Measurements from ENCODE around the gene ZCCHC14. TPM values are rescaled to one million over a fixed set of nuclear protein-coding genes. Genes with fewer than 3 reads are reported as not detected.

The ZCCHC14 gene
- total and polyA plus RNA-seq, 4 donors = 7.4 to 31.1 (median 19.3) TPM

DNA sequence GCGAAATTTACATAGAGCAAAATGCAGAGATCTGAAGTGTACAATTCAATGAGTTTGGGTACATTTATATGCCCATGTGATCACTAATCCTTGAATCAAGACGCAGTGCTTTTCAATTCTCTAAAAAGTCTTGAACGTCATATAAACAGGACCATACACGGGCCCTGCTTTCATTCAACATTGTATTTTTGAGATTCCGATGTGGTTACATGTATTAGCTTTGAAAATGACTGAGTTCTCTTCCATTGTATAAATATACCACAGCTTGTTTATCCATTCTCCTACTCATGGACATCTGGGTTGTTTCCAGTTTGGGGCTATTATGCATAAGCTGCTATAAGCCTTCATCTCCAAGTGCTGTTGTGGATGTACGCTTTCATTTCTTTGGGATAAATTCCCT lies 45.5 kb downstream of the ZCCHC14 start:
- Histone ChIP-seq H3K36me3 (ENCODE audit: control insufficient read depth in 4 of 4, insufficient read depth in 4 of 4, low read length in 4 of 4) (peaks cover 0 to 31% (median 20%) of the 10 kb centered on the region in 4 donors), H3K4me1 (ENCODE audit: control insufficient read depth in 5 of 5, insufficient read depth in 5 of 5, low read length in 5 of 5) (peaks cover 0 to 3% (median 0%) of the 10 kb centered on the region in 5 donors), H3K9ac (ENCODE audit: insufficient read depth in 1 of 2, low read length in 2 of 2) (no peak overlapping the region), H3K27me3 (ENCODE audit: control insufficient read depth in 3 of 3, insufficient read depth in 3 of 3, low read length in 2 of 3) (no peaks in the 10 kb centered on the region), H3K9me3 (ENCODE audit: control insufficient read depth in 4 of 4, insufficient read depth in 3 of 4, low read length in 3 of 4) (peaks cover 0 to 3% (median under 1%) of the 10 kb centered on the region in 4 donors), H3K4me3 (no peak overlapping the region), H3K27ac (ENCODE audit: low read depth in 1 of 2, low read length in 1 of 2) (no peak overlapping the region)
- TF ChIP-seq, protein P1, sequence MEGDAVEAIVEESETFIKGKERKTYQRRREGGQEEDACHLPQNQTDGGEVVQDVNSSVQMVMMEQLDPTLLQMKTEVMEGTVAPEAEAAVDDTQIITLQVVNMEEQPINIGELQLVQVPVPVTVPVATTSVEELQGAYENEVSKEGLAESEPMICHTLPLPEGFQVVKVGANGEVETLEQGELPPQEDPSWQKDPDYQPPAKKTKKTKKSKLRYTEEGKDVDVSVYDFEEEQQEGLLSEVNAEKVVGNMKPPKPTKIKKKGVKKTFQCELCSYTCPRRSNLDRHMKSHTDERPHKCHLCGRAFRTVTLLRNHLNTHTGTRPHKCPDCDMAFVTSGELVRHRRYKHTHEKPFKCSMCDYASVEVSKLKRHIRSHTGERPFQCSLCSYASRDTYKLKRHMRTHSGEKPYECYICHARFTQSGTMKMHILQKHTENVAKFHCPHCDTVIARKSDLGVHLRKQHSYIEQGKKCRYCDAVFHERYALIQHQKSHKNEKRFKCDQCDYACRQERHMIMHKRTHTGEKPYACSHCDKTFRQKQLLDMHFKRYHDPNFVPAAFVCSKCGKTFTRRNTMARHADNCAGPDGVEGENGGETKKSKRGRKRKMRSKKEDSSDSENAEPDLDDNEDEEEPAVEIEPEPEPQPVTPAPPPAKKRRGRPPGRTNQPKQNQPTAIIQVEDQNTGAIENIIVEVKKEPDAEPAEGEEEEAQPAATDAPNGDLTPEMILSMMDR (IDR thresholded peaks at IDR 0.05; ENCODE audit: control extremely low read depth, extremely low read depth) = no peak
- ATAC-seq (ENCODE audit: insufficient read depth, low FRiP score) = no peak
- peak in 2 of 3 donors; percentile 49 to 74 for DNase-seq
- WGBS, 2 donors = 82 to 86% methylated on average over 6 of the region's 6 CpGs

- DNase-seq = no peak
- peaks cover 0 to 28% (median 18%) of the 10 kb centered on the region in 4 donors for H3K36me3 ChIP-seq (ENCODE audit: control insufficient read depth in 4 of 4, insufficient read depth in 4 of 4, low read length in 4 of 4)
- peaks cover 0 to 3% (median under 1%) of the 10 kb centered on the region in 4 donors for H3K9me3 ChIP-seq (ENCODE audit: control insufficient read depth in 4 of 4, insufficient read depth in 3 of 4, low read length in 3 of 4)
- H3K27ac ChIP-seq (ENCODE audit: low read depth in 1 of 2, low read length in 1 of 2) = no peak overlapping the region
- peaks cover 0 to 3% (median 0%) of the 10 kb centered on the region in 5 donors for H3K4me1 ChIP-seq (ENCODE audit: control insufficient read depth in 5 of 5, insufficient read depth in 5 of 5, low read length in 5 of 5)
- no peaks in the 10 kb centered on the region for H3K27me3 ChIP-seq (ENCODE audit: control insufficient read depth in 3 of 3, insufficient read depth in 3 of 3, low read length in 2 of 3)
- 95 to 97% methylated on average over 7 of the region's 7 CpGs for WGBS, 2 donors
- TF ChIP-seq, protein P1 (IDR thresholded peaks at IDR 0.05; ENCODE audit: control extremely low read depth, extremely low read depth) = no peak
- H3K9ac ChIP-seq (ENCODE audit: insufficient read depth in 1 of 2, low read length in 2 of 2) = no peak overlapping the region
- ATAC-seq (ENCODE audit: insufficient read depth, low FRiP score) = no peak
- H3K4me3 ChIP-seq = no peak overlapping the region
Observed at GRCh38 chr16:87446479-87446878, 46.3 kb downstream of the ZCCHC14 start.

DNA sequence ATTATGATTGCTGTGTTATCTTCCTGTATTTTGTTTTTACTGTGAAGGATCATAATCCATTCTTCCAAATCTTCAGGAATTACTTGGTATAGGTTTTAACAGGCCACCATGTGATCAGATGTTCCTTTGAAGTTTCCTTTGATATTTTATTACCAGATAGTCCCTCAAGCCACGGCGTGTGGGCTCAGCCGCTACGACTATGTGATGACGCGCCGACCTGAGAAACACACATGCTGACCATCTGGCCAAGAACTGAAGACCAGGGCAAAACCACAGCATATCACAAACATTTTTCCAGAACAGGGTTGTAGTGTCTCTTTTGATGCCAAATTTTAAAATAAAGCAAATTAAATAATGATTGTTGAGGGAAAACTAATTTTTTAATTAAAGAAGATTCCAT lies 47.3 kb downstream of the ZCCHC14 start:
- H3K36me3 ChIP-seq (ENCODE audit: control insufficient read depth in 4 of 4, insufficient read depth in 4 of 4, low read length in 4 of 4) = peaks cover 0 to 28% (median 18%) of the 10 kb centered on the region in 4 donors
- TF ChIP-seq, protein P1 (IDR thresholded peaks at IDR 0.05; ENCODE audit: control extremely low read depth, extremely low read depth) = no peak
- H3K4me1 ChIP-seq (ENCODE audit: control insufficient read depth in 5 of 5, insufficient read depth in 5 of 5, low read length in 5 of 5) = peaks cover 0 to 1% (median 0%) of the 10 kb centered on the region in 5 donors
- no peak overlapping the region for H3K4me3 ChIP-seq
- WGBS, 2 donors = 94 to 97% methylated on average over 7 of the region's 7 CpGs
- H3K9me3 ChIP-seq (ENCODE audit: control insufficient read depth in 4 of 4, insufficient read depth in 3 of 4, low read length in 3 of 4) = peaks cover 0 to 3% (median under 1%) of the 10 kb centered on the region in 4 donors
- no peak for DNase-seq
- no peak for ATAC-seq (ENCODE audit: insufficient read depth, low FRiP score)
- H3K9ac ChIP-seq (ENCODE audit: insufficient read depth in 1 of 2, low read length in 2 of 2) = no peak overlapping the region
- H3K27me3 ChIP-seq (ENCODE audit: control insufficient read depth in 3 of 3, insufficient read depth in 3 of 3, low read length in 2 of 3) = no peaks in the 10 kb centered on the region
- no peak overlapping the region for H3K27ac ChIP-seq (ENCODE audit: low read depth in 1 of 2, low read length in 1 of 2)

DNA sequence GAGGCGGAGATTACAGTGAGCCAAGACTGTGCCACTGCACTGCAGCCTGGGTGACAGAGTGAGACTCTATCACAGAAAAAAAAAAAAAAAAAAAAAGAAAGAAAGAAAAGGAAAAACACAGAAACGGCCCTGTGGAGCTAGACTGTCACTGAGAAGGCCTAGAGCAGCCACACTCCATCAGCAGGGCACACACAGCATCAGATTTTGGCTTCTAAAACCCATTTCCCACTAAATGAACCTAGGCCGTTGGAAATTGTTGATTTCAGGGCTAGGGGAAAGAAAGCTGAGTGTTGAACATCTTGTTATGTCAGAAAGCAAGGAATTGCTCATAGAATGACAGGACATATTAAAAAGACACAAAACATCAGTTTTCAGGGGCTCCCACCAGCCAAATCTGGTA lies 48.9 kb downstream of the ZCCHC14 start:
- Histone ChIP-seq H3K4me1 (ENCODE audit: control insufficient read depth in 5 of 5, insufficient read depth in 5 of 5, low read length in 5 of 5) (peaks cover 0 to 1% (median 0%) of the 10 kb centered on the region in 5 donors), H3K27ac (ENCODE audit: low read depth in 1 of 2, low read length in 1 of 2) (no peak overlapping the region), H3K4me3 (no peak overlapping the region), H3K9me3 (ENCODE audit: control insufficient read depth in 4 of 4, insufficient read depth in 3 of 4, low read length in 3 of 4) (peaks cover 0 to 3% (median under 1%) of the 10 kb centered on the region in 4 donors), H3K36me3 (ENCODE audit: control insufficient read depth in 4 of 4, insufficient read depth in 4 of 4, low read length in 4 of 4) (peaks cover 0 to 28% (median 17%) of the 10 kb centered on the region in 4 donors), H3K9ac (ENCODE audit: insufficient read depth in 1 of 2, low read length in 2 of 2) (no peak overlapping the region), H3K27me3 (ENCODE audit: control insufficient read depth in 3 of 3, insufficient read depth in 3 of 3, low read length in 2 of 3) (no peaks in the 10 kb centered on the region)
- DNase-seq (no peak), ATAC-seq (ENCODE audit: insufficient read depth, low FRiP score) (no peak)
- TF ChIP-seq, protein P1 (IDR thresholded peaks at IDR 0.05; ENCODE audit: control extremely low read depth, extremely low read depth) = no peak
- 98 to 100% methylated on average over 3 of the region's 3 CpGs for WGBS, 2 donors

Data from lung (tissue), 12 donors.